GM18511 (cell line): Measurements from ENCODE around the gene S100A4.
"Not testable (repeated sequence)": the region's sequence is repeated elsewhere in the genome, so short reads cannot be mapped to it uniquely, and the experiment has no call there.

Experiments
- ATAC-seq: cut with Tn5 transposase; IDR thresholded peaks from one replicate; pipeline ENCODE4 v1.9.1; 2021; ENCODE audit warnings: mild to moderate bottlenecking, moderate library complexity; ENCODE audit not compliant: unreplicated experiment

Gene S100A4

DNA sequence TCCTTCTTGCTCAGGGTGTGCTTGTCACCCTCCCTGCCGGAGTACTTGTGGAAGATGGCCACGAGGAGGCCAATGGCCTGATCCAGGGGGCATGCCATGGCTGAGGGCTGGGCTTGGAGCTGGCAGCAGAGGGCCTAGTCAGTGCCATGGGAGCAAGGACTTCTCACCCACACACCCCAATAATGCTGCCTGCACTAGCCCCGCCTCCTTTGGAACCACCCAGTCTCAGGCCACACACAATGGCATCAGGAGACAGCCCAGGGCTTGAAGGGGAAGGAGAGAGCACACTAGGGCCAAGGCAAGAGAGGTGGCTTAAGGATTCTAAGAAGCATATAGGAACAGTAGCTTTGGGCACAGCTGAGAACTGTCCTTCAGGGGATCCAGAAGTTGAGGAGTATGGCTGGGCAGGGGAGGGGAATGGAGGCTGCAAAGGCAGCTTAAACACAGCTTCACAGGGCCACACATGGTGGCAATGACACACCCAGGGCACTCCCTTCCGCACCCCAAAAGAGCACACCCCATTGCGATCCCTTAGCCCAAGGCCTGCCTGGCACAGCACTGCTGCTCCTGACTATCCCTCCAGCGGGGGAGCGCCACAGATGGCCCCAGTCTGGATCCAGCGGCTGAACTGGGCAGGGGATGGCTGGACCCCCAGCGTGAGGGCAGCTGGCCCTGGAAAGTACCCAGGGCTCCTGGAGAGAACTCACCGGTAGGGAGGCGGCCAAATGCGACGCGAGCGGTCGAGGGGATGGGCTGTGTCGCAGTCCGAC is 10.2 kb downstream of the S100A4 start, which contains the start of gene S100A6:
TSS of gene S100A6 (minus strand) at position 750 of the 770 bp plus-strand sequence. CDS start at position 98, 652 bp downstream.
- peak; percentile 37 for ATAC-seq

- no peak for ATAC-seq
Observed at GRCh38 chr1:153534925-153535241, 10.7 kb downstream of the S100A4 start.

DNA sequence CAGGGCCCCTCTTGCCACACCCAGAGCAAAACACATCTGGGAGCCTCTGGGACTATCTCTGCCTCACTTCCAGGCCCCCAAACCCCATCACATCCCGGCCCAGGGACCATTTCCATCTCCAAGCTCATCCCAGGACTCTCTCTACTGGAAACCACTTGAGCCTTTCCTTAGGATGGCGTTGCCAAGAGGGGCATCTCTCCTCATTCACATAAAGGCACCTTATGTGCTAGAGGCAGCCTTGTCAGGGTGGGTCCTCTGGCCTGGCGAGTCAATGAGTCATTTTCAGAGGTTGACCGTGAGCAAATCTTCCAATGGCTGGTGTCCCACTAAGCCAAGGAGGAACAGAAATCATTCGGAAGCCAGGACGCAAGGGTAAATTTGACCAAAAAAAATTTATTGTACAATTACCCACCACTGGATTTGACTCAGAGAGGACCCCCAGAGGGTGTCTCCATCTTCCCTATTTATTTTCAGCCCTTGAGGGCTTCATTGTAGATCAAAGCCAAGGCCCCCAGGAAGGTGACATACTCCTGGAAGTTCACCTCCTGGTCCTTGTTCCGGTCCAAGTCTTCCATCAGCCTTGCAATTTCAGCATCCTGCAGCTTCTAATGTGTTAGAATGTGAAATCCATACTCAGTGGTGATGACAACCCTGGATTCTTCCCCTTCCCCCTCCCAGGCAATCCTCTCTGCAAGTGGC is 11.2 kb downstream of the S100A4 start:
- no peak for ATAC-seq

DNA sequence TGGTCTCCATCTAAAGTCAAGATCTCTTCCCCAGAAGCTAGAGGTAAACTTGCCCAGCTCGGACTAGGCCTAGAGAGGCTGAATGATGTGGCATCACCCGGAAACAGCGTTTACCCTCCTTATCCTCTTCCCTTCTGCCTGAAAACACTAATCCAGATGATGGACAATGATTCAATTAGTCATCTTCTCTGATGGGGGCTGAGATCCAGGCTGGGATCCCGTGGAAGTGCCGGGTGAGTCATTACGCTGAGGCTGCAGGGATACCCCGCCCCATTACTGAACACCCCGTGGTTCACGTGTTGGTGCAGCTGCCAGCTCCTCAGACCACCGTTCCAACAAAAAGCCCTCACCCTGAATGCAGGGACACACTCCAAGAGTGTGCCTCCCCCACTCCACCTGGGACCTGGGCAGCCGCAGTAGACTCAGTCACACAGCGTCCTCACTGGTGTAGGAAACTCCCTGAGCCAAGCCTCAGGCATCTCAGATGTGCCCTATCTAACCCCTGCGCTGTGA is 11.9 kb downstream of the S100A4 start:
- no peak for ATAC-seq

GRCh38 chr1:153532769-153533599 is 12.6 kb downstream of the S100A4 start:
- ATAC-seq = no peak

DNA sequence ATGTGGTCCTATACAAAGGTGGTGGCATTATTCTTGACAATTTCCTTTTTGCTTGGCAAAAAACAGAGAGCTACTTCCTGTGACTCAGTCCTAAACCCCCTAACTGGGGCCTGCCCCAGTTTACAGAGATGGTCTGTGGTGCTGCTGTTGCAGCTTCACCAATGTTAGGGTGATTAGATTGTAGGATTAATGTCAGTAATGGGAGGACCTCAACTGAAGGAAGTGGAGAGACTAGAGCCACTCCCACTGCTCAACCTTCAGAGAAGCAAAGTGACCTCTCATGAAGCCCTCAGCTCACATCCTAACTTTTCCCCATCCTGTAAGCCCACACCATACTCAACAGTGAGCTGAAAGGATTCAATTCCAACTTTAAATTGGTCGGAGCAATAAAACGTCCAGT is 13.4 kb downstream of the S100A4 start:
- ATAC-seq = no peak

GRCh38 chr1:153531638-153532037 is 14.0 kb downstream of the S100A4 start:
- no peak for ATAC-seq

DNA sequence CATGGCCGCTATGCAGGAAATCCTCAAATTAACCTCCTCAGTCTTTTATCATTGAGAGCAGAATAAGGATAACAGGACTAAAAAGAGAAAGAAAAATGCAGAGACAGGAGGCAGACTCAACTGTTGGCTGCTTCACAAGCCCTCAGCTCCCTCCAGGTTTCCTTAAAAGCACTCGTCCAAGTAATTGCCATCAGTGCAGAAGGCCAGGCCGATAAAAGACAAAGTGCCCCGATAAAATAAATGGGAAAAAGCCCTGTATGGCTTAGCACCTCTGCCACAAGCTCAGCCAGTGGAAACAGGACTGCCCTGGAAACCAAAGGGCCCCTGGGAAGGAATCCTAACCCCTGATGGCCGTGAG is 17.9 kb downstream of the S100A4 start:
- no peak for ATAC-seq

DNA sequence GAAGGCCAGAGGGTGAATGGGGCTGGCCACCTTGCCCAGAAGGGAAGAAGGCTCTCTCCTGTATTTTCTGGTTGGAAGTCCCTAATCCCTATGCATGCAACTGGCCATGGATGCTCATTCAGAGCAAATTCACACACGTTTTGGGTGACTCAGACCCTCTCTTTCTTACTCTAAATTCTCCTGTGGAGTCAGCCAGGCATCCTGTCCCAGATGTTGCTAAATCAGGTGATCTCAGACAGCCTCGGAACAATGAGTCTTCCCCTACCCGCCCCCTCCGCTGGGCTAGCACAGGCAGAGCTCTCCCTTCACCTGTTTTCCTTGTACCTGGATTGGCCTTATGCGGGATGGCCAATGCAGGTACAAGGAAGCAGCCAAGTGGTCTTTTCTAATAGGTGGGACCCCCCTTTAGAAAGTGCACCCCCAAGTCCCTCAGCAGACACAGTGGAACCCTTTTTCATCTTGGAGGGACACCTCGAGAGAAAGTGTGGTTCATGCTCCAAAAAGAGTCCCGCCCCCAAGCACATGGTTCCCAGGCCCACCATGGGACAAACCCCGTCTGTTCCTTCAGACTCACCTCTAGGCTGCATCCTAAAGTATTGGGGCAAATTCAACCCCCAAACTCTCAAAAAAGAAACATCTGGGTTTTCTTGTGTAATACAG is 18.5 kb downstream of the S100A4 start:
- no peak for ATAC-seq

DNA sequence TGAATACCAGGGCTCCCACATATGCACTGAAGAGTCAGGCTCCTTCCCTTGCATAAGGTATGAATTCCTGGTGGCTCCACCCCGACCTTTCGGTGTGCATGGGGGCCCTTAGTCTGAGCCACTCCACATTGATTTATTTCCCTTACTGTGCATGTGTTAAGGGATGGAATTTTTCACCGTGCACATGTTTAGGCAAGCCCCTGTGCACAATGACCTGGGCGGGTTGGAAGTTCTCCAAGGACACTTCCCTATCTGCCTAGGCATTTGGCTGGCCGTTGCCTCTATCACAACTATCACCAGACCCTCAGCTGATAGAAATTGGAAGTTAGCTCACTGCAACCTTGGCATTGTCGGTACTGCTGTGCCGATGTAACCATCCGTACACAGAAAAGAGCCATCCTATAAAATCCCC is 19.5 kb downstream of the S100A4 start:
- ATAC-seq = no peak

DNA sequence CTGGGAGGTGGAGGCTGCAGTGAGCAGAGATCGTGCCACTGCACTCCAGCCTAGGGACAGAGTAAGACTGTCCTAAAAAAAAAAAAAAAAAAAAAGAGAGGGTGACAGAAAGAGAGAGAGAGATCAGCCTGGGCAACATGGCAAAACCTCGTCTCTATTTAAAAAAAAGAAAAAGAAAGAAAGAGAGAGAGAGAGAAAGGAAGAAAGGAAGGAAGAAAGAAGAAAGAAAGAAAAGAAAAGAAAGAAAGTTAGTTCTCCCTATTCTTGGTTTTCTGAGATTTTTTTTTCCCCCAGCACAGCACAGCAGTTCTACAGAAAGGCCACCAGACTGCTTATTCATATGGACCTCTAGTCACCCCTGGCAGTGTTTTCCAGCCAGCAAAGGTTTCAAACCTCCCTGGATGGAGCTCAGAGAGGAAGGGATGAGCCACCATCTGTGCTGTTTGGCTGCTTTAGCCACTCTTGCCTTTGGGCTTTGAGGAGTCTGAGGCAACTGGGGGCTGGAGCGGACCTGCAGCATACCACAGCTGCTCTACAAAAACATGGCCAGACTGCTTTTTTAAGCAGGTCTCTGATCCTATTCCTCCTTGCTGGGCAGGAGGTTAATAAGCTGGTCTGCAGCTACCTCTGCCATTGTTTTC is 20.4 kb downstream of the S100A4 start:
- no peak for ATAC-seq

DNA sequence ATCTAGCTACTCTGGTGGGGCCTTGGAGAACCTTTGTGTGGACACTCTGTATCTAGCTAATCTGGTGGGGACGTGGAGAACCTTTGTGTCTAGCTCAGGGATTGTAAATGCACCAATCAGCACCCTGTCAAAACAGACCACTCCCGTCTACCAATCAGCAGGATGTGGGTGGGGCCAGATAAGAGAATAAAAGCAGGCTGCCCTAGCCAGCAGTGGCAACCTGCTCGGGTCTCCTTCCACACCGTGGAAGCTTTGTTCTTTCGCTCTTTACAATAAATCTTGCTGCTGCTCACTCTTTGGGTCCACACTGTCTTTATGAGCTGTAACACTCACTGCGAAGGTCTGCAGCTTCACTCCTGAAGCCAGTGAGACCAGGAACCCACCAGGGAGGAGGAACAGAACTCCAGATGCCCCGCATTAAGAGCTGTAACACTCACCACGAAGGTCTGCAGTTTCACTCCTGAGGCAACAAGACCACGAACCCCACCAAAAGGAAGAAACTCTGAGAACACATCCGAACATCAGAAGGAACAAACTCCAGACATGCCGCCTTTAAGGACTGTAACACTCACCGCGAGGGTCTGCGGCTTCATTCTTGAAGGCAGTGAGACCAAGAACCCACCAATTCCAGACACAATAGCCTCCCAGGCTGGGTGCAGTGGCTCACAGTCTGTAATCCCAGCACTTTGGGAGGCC is 23.1 kb downstream of the S100A4 start:
- not testable (repeated sequence) for ATAC-seq

GRCh38 chr1:153521808-153522207 is 23.8 kb downstream of the S100A4 start:
- not testable (repeated sequence) for ATAC-seq

DNA sequence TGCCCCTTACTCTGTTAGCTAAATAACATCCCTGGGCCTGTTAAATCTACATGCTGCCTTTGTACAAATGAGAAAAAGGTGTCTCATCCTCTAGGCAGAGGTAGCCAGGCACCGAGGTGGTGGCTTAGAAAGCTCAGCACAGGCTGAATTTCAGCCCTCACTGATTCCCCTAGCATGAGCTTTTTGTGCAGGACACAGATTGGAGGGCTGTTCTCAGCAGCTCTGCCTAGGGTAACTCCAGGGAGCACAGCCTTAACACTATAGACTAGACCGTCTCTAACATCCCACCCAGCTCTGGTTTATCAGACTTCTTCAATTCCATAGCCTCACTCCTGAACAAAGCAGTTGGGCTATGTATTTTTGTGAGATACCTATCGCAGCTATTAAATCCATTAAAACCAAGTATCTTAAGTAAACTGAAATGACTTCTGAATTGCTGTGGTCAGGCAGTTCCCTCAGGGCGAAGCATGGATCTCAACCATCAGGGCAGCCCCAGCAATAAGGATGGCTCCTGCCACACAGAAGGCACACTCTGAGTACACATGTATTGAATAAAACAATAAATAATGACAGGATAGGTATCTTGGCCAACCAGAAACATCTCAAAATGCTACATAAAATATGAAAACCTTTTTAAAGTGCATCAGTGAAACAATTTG is 24.7 kb downstream of the S100A4 start:
- ATAC-seq = no peak

GRCh38 chr1:153520137-153520691 is 25.4 kb downstream of the S100A4 start:
- not testable (repeated sequence) for ATAC-seq

DNA sequence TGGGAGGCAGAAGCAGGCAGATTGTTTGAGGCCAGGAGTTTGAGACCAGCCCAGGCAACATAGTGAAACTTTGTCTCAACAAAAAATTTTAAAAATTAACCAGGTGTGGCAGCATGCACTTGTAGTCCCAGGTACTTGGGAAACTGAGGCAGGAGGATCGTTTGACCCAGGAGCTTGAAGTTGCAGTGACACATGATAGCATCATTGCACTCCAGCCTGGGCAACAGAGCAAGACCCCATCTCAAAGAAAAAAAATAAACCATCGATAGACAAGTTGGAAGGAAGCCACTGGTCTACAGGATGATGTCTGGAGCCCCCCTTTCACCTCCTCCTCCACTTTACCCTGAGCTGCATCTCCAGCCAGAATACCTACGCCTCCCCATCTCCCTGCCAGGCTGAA is 26.4 kb downstream of the S100A4 start:
- ATAC-seq = no peak

GRCh38 chr1:153515504-153516394 is 29.9 kb downstream of the S100A4 start:
- no peak for ATAC-seq

GRCh38 chr1:153513666-153514065 is 31.9 kb downstream of the S100A4 start:
- no peak for ATAC-seq
